HG02970 (cell line): ENCODE measurements around the gene LUZP2.
"Not testable (repeated sequence)": the region's sequence is repeated elsewhere in the genome, so short reads cannot be mapped to it uniquely, and the experiment has no call there.

Experiments
- ATAC-seq: cut with Tn5 transposase; IDR thresholded peaks from one replicate; pipeline ENCODE4 v1.9.1; 2021; ENCODE audit warnings: mild to moderate bottlenecking, moderate library complexity, moderate number of reproducible peaks; ENCODE audit not compliant: unreplicated experiment, low FRiP score

The LUZP2 gene

DNA sequence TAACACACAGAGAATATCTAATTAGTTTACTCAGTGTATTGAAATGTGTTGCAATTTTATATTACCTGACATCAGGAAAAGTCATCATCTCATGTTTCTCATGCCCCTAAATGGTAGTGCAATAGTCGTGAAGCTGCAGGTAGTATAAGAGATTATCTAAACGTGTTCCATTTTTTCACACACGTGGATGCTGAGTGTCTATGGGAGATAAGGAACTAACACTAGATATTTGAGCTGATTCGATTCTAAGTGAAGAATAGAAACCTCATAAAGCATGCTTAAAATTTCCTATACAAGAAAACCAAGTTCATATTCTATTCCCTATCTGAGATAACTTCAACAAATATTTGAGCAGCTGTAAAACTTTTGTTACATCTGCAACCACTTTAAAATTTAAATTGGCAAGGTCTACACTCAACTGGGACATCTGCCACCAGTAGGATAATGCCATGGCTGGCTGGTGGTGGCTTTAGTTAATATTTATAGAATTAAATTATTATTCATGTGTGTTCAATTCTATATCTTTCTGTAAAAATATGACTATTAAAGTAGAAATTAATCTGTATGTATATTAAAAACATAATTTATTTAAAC is 388.8 kb downstream of the LUZP2 start:
- no peak for ATAC-seq

DNA sequence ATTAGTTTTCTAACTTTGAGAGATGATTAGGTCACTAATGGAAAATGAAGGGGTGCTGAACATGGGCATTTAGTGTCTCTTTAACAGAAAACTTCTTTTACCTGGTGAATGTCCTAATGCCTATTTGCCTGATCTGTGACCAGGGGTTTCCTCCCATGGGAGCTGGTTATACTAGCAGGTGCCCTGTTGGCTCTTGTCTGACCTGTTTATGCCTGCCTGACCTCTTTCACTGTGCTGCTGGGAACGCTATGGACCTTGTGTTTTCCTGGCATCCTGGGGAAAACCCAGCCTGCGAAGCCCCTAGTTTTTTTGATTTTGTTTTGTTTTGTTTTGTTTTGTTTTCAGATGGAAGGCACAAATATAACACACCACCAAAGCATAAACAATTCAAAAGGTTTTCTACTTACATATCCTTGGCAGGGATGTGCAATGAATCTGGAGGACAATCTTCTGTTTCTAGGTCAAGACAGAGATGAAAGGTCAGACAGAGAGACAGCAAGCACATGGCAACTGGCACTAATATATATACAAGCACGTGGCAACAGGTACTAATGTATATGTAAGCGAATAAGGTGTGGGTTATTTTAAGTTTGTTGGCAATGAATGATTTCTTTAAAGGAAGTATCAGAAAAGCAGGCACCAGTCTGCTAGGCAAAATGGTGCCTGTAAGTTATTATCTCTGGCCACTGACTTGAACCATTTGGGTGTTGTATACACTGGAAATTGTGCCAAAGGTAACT is 390.2 kb downstream of the LUZP2 start:
- no peak for ATAC-seq

DNA sequence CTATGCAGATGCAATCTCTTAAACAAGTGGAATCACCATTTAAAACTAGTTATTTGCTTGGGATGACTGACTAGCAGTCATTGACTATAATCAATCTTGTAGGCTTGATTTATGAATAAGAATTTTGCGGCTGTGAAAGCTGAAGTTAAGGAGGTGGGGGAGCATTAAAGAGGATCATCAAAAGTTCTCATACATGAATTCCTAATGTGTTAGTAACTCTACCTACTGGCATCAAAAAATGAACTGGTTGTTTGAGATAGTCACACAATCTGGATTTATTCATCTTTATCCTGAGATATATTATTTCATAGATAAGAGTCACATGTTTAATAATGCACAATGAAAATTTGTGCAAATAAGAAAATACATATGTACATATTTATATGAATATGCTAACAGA is 393.6 kb downstream of the LUZP2 start:
- no peak for ATAC-seq

DNA sequence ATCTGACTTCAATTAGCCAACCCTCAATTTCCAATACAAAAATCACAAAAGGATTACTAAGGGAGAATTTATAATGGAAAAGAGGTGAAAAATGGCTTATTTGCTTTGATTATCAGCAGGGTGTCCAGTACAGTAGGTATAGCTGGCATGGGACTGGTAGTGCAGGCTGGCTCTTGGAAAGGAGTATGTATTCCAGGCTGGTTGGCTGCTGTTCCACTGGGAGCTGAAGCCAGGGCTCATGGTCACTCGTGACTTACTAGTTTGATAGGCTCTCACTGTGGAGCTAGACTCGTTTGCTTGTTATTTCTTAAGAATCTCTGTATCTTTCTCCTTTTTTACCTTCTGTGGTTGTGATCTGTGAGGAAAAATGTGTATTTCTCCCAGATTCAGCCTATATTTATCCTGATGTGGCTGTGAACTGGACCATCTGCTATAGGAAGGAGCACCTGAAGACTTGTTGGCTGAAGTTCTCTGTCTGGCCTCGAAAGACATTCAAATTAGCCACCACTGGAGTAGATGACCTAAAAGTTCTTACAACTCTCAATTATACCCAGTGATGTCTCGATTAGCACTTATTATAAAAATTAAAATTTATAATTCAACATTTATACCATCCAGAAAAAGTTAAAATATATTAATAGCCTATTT is 395.1 kb downstream of the LUZP2 start:
- ATAC-seq, result not testable (repeated sequence)

DNA sequence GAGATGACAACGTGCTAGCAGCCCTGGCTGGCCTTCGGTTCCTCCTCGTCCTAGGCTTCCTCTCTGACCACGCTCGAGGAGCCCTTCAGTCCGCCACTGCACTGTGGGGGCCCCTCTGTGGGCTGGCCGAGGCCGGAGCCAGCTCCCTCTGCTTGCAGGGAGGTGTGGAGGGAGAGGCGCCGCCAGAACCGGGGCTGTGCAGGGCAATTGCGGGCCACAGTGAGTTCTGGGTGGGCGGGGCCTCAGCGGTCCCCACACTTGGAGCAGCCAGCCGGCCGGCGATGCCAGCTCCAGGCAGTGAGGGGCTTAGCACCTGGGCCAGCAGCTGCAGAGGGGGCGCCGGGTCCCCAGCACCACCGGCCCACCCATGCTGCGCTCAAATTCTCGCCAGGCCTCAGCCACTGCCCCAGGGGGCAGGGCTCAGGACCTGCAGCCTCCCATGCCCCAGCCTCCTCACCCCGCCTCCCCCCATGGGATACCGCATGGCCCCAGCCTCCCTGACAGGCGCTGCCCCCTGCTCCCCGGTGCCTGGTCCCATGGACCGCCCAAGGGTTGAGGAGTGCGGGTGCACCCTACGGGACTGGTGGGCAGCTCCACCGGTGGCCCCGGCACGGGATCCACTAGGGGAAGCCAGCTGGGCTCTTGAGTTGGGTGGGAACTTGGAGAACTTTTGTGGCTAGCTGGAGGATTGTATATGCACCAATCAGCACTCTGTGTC is 399.4 kb downstream of the LUZP2 start:
- ATAC-seq, result no peak

DNA sequence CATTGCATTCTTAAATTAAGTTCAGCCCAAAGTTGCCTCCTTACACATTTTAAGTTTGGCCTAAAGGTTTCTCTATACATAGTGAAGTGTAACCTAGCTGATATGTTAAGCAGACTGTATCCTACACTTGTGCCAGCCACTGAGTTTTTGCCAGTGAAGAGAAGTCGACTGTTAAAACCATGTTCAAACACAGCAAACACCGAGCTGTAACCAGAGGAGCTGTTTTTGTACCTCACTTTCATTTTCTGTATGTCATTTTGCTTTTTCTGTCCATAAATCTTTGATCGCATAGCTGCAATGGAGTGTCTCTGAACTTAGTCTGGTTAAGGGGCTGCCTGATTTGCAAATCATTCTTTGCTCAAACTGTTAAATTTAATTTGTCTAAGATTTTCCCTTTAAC is 403.7 kb downstream of the LUZP2 start:
- peak; percentile 53 for ATAC-seq

DNA sequence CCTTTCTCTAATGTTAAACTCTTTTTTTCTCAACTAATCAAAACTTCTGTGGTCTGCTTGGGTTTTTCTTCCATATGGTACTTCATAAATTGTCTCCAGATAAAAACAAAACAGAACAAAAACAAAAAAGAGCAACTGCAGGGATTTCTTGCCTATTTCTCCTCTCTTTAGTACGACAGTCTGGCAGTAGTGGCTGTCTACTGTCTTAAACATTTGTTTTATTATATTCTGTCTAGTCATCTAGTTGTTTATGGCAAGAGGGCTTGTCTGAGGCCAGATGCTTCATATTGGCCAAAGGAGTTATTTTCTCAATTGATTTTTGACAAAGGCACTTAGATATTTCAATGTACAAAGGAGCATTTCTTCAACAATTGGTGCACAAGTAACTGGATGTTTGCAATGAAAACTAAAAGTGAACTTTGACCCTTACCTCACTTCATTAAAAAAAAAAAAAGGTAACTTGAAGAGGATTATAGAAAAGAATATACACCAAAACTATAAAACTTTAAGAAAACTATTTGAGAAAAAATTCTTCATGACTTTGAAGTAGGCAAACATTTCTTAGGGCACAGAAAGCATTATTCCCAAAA is 404.2 kb downstream of the LUZP2 start:
- ATAC-seq, result peak; percentile 10

DNA sequence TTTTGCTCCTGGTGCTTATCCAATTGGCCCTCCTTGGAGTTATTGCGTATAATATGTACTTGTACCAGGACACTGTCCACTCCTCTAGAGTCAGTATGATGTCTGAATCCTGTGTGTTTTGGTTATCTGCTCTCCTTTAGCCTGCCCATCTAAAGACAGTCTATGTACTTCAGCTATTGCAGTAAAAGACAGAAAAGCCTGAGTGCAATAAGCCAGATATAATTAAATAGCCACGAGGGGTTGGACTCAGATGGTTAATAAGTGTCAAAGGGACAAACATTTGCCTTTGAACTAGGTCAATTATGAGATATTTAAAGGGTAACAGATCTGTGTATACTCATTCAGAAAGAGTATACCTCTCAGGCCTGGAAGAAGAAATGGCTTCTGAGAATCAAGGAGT is 406.7 kb downstream of the LUZP2 start:
- no peak for ATAC-seq

DNA sequence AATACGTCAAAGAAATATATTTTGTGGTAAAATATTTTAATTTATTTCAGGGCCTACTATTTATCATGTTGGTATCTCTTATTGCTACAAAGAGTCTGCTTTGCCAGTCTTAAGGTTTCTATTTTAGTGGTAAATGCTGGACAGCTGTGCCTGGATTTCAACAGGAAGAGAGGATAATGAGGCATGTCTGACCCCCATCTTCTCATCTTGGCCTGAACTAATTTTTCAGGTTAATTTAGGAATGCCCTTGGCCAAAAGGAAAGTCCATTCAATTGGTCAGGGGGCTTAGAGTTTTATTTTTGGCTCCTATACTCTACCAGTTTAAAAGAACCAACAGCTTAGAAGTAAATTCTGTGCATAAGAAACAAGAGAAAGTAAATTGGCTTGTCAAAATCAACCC is 428.2 kb downstream of the LUZP2 start:
- ATAC-seq, result no peak

DNA sequence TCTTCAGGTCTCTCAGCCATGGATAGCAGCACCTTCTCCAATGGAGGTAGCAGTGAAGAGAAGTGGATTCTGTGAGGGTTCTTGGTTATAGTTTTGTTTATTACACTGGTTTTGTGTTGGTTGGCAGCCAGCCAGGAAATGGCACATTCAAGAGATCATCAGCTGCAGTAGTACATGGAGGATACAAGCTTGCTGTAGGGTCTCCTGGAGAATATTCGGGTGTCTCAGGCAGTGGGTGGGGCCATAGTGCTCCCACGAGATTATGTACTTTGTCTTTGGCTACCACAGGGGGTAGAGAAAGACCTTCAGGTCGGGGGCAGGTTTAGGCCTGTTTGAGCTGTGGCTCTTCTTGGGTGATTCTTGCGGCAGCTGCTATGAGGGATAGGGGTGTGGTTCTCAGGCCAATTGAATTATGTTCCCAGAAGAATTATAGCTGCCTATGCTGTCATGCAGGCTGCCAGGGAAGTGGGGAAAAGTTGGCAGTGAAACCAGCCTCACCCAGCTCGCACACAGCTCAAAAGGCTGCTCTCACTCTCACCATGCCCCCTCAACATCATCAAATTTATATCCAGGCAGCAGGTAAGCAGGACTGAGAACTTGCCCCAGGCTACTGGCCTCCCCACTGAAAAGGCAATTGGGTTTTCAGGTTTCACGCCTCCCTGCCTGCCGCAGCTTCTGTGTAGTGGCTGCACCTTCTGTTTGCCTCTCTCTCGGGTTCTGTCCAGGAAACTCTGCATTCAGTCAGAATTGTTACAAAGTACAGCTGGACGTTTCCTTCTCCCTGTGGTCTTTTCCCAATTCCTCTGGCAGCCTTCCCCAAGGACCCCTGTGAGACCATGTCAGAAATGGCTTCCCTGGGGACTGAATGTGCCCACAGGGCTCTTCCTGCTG is 435.5 kb downstream of the LUZP2 start:
- ATAC-seq, result no peak

DNA sequence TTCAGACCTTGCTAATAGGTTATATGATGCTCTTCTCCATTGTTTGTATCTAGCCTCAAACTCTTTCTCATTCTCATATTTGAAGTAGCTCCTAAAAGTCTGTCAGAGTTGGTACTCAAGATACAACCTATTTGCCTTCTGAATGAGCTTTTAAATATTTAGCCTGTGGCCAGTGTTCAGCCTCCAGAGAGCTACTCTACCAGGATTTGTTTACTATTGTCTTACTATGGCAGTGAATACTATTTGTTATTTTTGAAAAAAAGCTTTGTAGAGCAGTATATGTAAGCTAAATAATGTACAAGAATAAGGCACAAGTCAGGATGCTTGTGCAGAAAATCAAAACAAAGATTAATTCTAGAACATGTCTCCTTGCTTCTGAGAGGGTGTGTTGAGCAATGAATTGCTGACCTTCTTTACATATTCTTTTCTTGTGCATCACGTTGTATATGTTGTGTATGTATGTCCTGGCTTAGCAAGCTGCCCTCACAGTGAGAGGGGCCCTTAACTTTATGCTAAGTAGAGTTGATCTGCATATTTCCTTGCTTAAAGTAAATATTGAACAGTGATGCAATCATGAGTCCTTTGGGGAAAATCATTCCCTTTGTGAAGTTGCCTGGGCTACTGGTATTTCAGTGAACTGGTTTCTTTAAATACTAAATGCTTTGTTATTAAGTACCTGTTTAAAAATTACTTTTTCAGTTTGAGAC is 438.0 kb downstream of the LUZP2 start:
- ATAC-seq, result no peak

DNA sequence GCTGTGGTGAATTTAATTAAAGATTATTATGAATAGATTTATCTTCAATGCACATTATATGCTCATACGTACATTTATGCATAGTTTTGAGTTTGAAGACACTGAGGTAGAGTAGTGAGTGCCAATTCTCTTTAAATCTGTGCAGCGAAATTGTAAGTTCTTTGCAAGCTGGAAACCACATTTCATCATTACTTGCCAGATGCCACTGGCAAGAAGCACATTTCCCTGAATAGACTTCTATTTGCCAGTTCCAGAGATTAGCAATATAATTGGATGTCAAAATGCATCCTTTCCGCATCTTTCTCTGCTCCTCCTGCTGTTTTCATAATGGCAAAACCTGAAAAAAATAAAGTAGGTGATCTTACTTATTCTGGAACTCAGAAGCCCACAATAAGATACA is 448.0 kb downstream of the LUZP2 start:
- ATAC-seq, result no peak

DNA sequence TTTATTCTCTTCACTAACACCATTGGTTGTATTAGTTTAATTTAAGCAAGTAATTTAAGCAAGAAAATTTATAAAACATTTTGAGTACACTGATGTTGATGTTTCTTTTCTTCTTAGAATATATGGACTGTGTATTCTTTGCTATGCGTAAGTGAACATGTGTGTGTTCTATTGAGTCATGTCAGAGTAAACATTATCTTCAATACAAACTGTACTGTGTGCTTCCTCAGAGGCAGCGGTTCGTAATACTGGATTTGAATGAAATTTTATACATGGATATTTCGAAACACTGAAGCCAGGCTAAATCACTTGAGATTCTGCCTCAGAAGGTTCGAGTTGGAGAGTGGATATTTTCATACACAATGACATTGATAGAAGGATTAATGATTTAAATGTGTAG is 452.6 kb downstream of the LUZP2 start:
- ATAC-seq, result no peak

DNA sequence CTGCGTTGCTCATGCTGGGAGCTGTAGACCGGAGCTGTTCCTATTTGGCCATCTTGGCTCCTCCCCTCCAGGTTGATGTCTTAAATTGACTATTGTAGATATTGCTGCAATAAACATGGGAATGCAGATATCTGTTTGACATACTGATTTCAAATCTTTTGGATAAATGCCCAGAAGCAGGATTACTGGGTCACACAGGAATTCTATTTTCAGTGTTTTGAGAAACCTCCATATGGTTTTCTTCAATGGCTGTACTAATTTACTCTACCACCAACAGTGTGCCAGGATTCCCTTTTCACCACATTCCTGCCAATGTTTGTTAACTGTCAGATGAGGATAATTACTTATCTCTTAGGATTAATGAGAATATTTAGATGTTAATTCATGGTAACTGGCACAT is 467.0 kb downstream of the LUZP2 start:
- no peak for ATAC-seq

DNA sequence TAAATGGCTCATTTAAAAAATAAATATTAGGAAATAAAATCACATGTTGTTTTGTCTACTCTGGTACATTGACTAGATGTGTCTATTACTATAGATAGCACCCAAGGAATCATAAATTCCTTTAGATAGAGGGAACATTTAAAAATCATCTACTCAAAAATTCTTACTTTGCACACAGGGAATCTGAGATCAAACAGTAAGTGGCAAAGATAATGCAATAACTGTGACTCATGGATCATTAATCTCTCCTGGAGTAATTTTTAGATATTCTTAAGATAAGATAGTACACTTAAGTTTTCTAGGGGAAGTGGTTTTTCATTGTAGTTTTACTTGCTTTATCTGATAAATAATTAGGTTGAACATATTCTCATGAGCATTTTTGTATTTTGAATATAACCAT is 468.9 kb downstream of the LUZP2 start:
- no peak for ATAC-seq

DNA sequence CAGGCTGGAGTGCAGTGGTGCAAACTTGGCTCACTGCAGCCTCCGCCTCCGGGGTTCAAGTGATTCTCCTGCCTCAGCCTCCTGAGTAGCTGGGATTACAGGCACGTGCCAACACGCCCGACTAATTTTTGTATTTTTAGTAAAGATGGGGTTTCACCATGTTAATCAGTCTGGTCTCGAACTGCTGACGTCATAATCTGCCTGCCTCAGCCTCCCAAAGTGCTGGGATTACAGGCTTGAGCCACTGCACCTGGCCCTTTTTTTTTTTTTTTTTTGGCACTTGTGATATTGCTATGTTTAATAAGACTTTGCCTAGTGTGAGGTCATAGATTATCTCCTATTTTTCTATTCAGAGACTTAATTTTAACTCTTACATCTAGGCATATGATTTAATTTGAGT is 497.1 kb downstream of the LUZP2 start:
- not testable (repeated sequence) for ATAC-seq

DNA sequence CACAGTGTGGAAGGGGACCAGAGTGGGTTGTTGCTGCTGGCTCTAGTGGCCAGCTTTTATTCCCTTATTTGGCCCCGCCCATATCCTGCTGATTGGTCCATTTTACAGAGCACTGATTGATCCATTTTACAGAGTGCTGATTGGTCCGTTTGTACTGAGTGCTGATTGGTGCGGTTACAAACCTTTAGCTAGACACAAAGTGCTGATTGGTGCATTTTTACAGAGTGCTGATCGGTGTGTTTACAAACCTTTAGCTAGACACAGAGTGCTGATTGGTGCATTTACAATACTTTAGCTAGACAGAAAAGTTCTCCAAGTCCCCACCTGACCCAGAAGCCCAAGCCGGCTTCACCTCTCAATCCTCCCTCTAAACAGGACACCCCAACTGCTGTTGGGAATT is 503.1 kb downstream of the LUZP2 start:
- ATAC-seq, result not testable (repeated sequence)

DNA sequence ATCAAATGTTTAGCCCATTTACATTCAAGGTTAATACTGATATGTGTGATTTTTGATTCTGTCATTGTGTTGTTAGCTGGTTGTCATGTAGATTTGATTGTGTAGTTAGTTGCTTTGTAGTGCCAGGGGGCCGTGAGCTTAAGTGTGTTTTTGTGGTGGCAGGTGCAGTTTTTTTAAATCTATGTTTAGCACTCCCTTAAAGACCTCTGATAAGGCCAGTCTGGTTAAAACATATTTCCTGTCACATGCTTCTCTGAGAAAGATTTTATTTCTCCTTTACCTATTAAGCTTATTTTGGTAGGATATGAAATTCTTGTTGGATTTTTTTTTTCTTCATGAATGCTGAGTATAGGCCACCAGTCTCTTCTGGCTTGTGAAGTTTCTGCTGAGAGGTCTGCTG is 540.6 kb downstream of the LUZP2 start:
- no peak for ATAC-seq

DNA sequence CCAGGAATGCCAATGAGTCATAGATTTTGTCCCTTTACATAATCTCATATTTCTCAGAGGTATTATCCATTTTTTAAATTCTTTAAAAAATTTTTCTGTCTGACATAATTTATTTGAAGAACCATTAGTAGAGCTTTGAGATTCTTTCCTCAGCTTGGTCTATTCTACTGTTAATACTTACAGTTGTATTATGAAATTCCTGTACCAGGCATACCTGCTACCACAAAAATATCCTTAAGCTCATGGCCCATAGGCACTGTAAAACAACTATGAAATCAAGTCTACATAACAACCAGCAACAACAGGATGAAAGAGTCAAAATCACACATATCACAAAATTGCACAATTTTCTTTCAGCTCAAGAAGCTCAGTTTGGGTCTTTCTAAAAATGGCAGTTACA is 541.3 kb downstream of the LUZP2 start:
- ATAC-seq, result no peak
